ENCODE measurements around the gene TBPL1.
"Not testable (repeated sequence)": the region's sequence is repeated elsewhere in the genome, so short reads cannot be mapped to it uniquely, and the experiment has no call there.

Gene TBPL1

DNA sequence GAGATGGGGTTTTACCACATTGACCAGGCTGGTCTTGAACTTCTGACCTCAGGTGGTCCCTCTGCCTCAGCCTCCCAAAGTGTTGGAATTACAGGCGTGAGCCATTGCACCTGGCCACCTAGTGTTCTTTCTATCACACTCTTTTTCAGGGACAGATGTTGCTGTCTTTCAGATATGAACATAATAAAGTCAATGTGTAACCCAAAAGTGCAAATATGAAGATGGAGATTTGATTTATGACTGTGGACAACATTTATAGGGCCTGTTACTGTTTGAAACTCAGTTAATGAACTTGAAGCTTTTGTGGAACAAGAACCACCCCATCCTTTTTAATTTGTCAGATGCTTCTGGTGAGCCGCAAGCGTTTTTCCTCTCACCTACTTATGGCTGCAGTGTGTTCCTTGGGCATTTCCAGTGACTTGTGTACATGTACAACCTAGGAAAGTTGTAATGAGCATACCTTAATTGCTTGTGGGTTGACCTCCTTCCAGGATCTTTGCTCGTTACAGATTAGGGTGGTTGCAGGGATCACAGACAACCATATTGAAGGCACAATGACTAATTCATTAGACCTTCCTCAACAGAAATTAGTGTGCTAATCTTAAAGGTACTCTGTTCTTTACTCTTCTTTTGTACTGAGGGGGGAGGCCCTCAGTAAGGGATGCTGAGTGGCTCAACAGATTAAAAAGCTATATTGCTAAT, 6.8 kb downstream of the TBPL1 start:
- Histone ChIP-seq H3K4me3 (ENCODE audit: low read depth in 1 of 5, low read length in 5 of 5) (no peak overlapping the region), H3K9ac (ENCODE audit: low read length in 5 of 5) (no peak overlapping the region), H3K36me3 (ENCODE audit: control insufficient read depth in 5 of 5, insufficient read depth in 5 of 5, low read length in 5 of 5) (no peaks in the 10 kb centered on the region), H3K27me3 (ENCODE audit: control insufficient read depth in 5 of 5, insufficient read depth in 4 of 5, low read length in 5 of 5) (no peaks in the 10 kb centered on the region), H3K4me1 (ENCODE audit: control insufficient read depth in 5 of 5, insufficient read depth in 5 of 5, low read length in 5 of 5) (peaks cover 0 to 14% (median 6%) of the 10 kb centered on the region in 5 donors), H3K27ac (ENCODE audit: low read depth, low read length) (no peak overlapping the region), H3K9me3 (ENCODE audit: control insufficient read depth in 5 of 5, low read length in 5 of 5) (no peaks in the 10 kb centered on the region)

DNA sequence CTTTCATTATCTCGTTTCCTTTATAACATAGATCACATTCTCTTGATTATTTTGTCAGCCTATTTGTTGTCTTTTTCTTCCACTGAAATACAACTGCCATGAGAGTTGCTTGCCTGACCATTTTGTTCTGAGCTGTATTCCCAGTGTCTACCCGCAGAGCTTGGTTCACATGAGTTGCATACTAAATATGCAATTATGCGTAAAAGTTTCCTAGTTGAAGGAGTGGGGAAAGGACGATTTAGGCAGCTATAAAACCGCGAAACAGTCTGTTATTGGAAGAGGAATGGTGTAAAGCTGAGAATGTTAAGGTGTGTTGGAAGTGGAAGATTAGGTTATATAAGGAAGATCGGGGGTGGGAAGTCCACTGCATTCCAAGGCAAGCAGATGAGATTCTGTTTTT, 8.8 kb downstream of the TBPL1 start:
- no peaks in the 10 kb centered on the region for H3K9me3 ChIP-seq (ENCODE audit: control insufficient read depth in 5 of 5, low read length in 5 of 5)
- H3K4me3 ChIP-seq (ENCODE audit: low read depth in 1 of 5, low read length in 5 of 5) = no peak overlapping the region
- H3K9ac ChIP-seq (ENCODE audit: low read length in 5 of 5) = no peak overlapping the region
- H3K36me3 ChIP-seq (ENCODE audit: control insufficient read depth in 5 of 5, insufficient read depth in 5 of 5, low read length in 5 of 5) = no peaks in the 10 kb centered on the region
- no peaks in the 10 kb centered on the region for H3K27me3 ChIP-seq (ENCODE audit: control insufficient read depth in 5 of 5, insufficient read depth in 4 of 5, low read length in 5 of 5)
- no peak overlapping the region for H3K27ac ChIP-seq (ENCODE audit: low read depth, low read length)
- peaks cover 0 to 9% (median 6%) of the 10 kb centered on the region in 5 donors for H3K4me1 ChIP-seq (ENCODE audit: control insufficient read depth in 5 of 5, insufficient read depth in 5 of 5, low read length in 5 of 5)

GRCh38 chr6:133964052-133964451, 11.0 kb downstream of the TBPL1 start:
- Histone ChIP-seq H3K9me3 (ENCODE audit: control insufficient read depth in 5 of 5, low read length in 5 of 5) (no peaks in the 10 kb centered on the region), H3K36me3 (ENCODE audit: control insufficient read depth in 5 of 5, insufficient read depth in 5 of 5, low read length in 5 of 5) (no peaks in the 10 kb centered on the region), H3K4me1 (ENCODE audit: control insufficient read depth in 5 of 5, insufficient read depth in 5 of 5, low read length in 5 of 5) (no peaks in the 10 kb centered on the region), H3K9ac (ENCODE audit: low read length in 5 of 5) (no peak overlapping the region), H3K27me3 (ENCODE audit: control insufficient read depth in 5 of 5, insufficient read depth in 4 of 5, low read length in 5 of 5) (no peaks in the 10 kb centered on the region), H3K27ac (ENCODE audit: low read depth, low read length) (no peak overlapping the region), H3K4me3 (ENCODE audit: low read depth in 1 of 5, low read length in 5 of 5) (no peak overlapping the region)

- no peak overlapping the region for H3K4me3 ChIP-seq (ENCODE audit: low read depth in 1 of 5, low read length in 5 of 5)
- H3K27ac ChIP-seq (ENCODE audit: low read depth, low read length) = no peak overlapping the region
- no peaks in the 10 kb centered on the region for H3K36me3 ChIP-seq (ENCODE audit: control insufficient read depth in 5 of 5, insufficient read depth in 5 of 5, low read length in 5 of 5)
- H3K9ac ChIP-seq (ENCODE audit: low read length in 5 of 5) = no peak overlapping the region
- H3K4me1 ChIP-seq (ENCODE audit: control insufficient read depth in 5 of 5, insufficient read depth in 5 of 5, low read length in 5 of 5) = no peaks in the 10 kb centered on the region
- no peaks in the 10 kb centered on the region for H3K27me3 ChIP-seq (ENCODE audit: control insufficient read depth in 5 of 5, insufficient read depth in 4 of 5, low read length in 5 of 5)
- no peaks in the 10 kb centered on the region for H3K9me3 ChIP-seq (ENCODE audit: control insufficient read depth in 5 of 5, low read length in 5 of 5)
Measured at GRCh38 chr6:133964702-133965101, 11.7 kb downstream of the TBPL1 start.

- no peaks in the 10 kb centered on the region for H3K36me3 ChIP-seq (ENCODE audit: control insufficient read depth in 5 of 5, insufficient read depth in 5 of 5, low read length in 5 of 5)
- no peaks in the 10 kb centered on the region for H3K9me3 ChIP-seq (ENCODE audit: control insufficient read depth in 5 of 5, low read length in 5 of 5)
- no peak overlapping the region for H3K9ac ChIP-seq (ENCODE audit: low read length in 5 of 5)
- H3K27me3 ChIP-seq (ENCODE audit: control insufficient read depth in 5 of 5, insufficient read depth in 4 of 5, low read length in 5 of 5) = no peaks in the 10 kb centered on the region
- H3K4me1 ChIP-seq (ENCODE audit: control insufficient read depth in 5 of 5, insufficient read depth in 5 of 5, low read length in 5 of 5) = no peaks in the 10 kb centered on the region
- no peak overlapping the region for H3K4me3 ChIP-seq (ENCODE audit: low read depth in 1 of 5, low read length in 5 of 5)
- H3K27ac ChIP-seq (ENCODE audit: low read depth, low read length) = no peak overlapping the region
Measured at GRCh38 chr6:133965817-133966360, 12.9 kb downstream of the TBPL1 start.

- no peaks in the 10 kb centered on the region for H3K9me3 ChIP-seq (ENCODE audit: control insufficient read depth in 5 of 5, low read length in 5 of 5)
- no peak overlapping the region for H3K27ac ChIP-seq (ENCODE audit: low read depth, low read length)
- H3K9ac ChIP-seq (ENCODE audit: low read length in 5 of 5) = no peak overlapping the region
- no peak overlapping the region for H3K4me3 ChIP-seq (ENCODE audit: low read depth in 1 of 5, low read length in 5 of 5)
- H3K36me3 ChIP-seq (ENCODE audit: control insufficient read depth in 5 of 5, insufficient read depth in 5 of 5, low read length in 5 of 5) = no peaks in the 10 kb centered on the region
- peaks cover 0 to 1% (median 0%) of the 10 kb centered on the region in 5 donors for H3K4me1 ChIP-seq (ENCODE audit: control insufficient read depth in 5 of 5, insufficient read depth in 5 of 5, low read length in 5 of 5)
- no peaks in the 10 kb centered on the region for H3K27me3 ChIP-seq (ENCODE audit: control insufficient read depth in 5 of 5, insufficient read depth in 4 of 5, low read length in 5 of 5)
Measured at GRCh38 chr6:133966654-133967329, 13.8 kb downstream of the TBPL1 start.

DNA sequence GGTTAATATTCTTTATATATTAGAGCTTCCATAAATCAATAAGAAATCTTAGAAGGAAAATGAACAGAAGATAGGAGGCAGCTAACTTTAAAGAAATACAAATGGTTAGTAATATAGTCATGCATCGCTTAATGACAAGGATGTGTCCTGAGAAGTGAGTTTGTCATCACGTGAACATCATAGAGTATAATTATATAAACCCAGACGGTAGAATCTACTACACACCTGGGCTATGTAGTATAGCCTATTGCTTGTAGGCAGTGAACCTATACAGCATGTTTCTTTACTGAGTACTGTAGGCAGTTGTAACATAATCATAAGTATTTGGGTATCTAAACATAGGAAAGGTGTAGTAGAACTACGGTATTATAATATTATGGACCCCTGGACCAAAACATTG, 14.3 kb downstream of the TBPL1 start:
- Histone ChIP-seq H3K27ac (ENCODE audit: low read depth, low read length) (no peak overlapping the region), H3K36me3 (ENCODE audit: control insufficient read depth in 5 of 5, insufficient read depth in 5 of 5, low read length in 5 of 5) (no peaks in the 10 kb centered on the region), H3K9me3 (ENCODE audit: control insufficient read depth in 5 of 5, low read length in 5 of 5) (no peaks in the 10 kb centered on the region), H3K4me1 (ENCODE audit: control insufficient read depth in 5 of 5, insufficient read depth in 5 of 5, low read length in 5 of 5) (peaks cover 0 to 3% (median 0%) of the 10 kb centered on the region in 5 donors), H3K9ac (ENCODE audit: low read length in 5 of 5) (no peak overlapping the region), H3K4me3 (ENCODE audit: low read depth in 1 of 5, low read length in 5 of 5) (no peak overlapping the region), H3K27me3 (ENCODE audit: control insufficient read depth in 5 of 5, insufficient read depth in 4 of 5, low read length in 5 of 5) (no peaks in the 10 kb centered on the region)

DNA sequence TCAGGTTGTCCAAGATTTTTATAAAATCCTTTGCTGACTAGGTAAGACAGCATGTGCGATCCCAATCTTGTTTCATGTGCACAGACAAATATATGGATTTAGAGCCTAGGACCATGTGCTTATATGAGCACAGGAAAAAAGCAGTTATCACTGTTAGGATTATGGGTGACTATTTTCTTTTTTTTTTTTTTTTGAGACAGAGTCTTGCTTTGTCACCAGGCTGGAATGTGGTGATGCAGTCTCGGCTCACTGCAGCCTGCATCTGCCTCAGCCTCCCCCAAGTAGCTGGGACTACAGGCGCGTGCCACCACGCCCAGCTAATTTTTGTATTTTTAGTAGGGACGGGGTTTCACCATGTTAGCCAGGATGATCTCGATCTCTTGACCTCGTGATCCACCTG, 14.8 kb downstream of the TBPL1 start:
- not testable (repeated sequence) for H3K27ac ChIP-seq (ENCODE audit: low read depth, low read length); H3K9ac ChIP-seq (ENCODE audit: low read length in 5 of 5); H3K9me3 ChIP-seq (ENCODE audit: control insufficient read depth in 5 of 5, low read length in 5 of 5); H3K4me3 ChIP-seq (ENCODE audit: low read depth in 1 of 5, low read length in 5 of 5); H3K36me3 ChIP-seq (ENCODE audit: control insufficient read depth in 5 of 5, insufficient read depth in 5 of 5, low read length in 5 of 5); H3K4me1 ChIP-seq (ENCODE audit: control insufficient read depth in 5 of 5, insufficient read depth in 5 of 5, low read length in 5 of 5); H3K27me3 ChIP-seq (ENCODE audit: control insufficient read depth in 5 of 5, insufficient read depth in 4 of 5, low read length in 5 of 5)

DNA sequence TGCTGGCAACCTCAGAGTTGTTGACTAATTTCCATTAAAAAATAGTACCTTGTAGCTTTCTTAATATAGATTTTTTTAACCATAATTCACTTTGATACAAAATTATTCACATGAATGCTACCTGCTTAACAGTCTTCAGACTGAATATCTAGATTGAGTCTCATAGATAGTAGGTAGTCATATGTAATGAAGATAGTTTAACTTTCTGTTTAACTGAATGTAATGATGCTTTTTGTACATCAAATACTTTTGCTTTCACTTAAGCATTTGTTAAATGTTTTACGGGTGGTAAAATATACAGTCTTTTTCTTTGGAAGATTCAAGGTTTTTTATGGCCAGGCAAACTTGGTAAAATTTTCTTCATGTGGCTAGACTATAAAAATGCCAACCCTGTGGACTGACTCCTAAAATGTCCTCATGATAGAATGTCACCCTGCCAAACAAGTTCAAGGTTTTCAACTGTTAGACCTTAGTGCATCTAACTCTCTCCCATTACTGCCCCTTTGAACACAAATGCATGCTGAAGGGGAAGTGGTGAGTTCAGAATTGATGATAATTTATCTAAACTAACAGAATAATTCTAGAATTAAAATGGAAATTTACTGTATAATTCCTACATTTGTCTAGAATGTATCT, 16.4 kb downstream of the TBPL1 start:
- Histone ChIP-seq H3K9ac (ENCODE audit: low read length in 5 of 5) (peak overlapping the region in 1 of 5 donors; percentile 30), H3K4me1 (ENCODE audit: control insufficient read depth in 5 of 5, insufficient read depth in 5 of 5, low read length in 5 of 5) (peaks cover 0 to 3% (median 0%) of the 10 kb centered on the region in 5 donors), H3K27me3 (ENCODE audit: control insufficient read depth in 5 of 5, insufficient read depth in 4 of 5, low read length in 5 of 5) (no peaks in the 10 kb centered on the region), H3K4me3 (ENCODE audit: low read depth in 1 of 5, low read length in 5 of 5) (no peak overlapping the region), H3K36me3 (ENCODE audit: control insufficient read depth in 5 of 5, insufficient read depth in 5 of 5, low read length in 5 of 5) (no peaks in the 10 kb centered on the region), H3K9me3 (ENCODE audit: control insufficient read depth in 5 of 5, low read length in 5 of 5) (no peaks in the 10 kb centered on the region), H3K27ac (ENCODE audit: low read depth, low read length) (no peak overlapping the region)

GRCh38 chr6:133969921-133970295, 16.9 kb downstream of the TBPL1 start:
- Histone ChIP-seq H3K9ac (ENCODE audit: low read length in 5 of 5) (peak overlapping the region in 1 of 5 donors; percentile 30), H3K36me3 (ENCODE audit: control insufficient read depth in 5 of 5, insufficient read depth in 5 of 5, low read length in 5 of 5) (no peaks in the 10 kb centered on the region), H3K27me3 (ENCODE audit: control insufficient read depth in 5 of 5, insufficient read depth in 4 of 5, low read length in 5 of 5) (no peaks in the 10 kb centered on the region), H3K4me1 (ENCODE audit: control insufficient read depth in 5 of 5, insufficient read depth in 5 of 5, low read length in 5 of 5) (peaks cover 0 to 3% (median 0%) of the 10 kb centered on the region in 5 donors), H3K27ac (ENCODE audit: low read depth, low read length) (no peak overlapping the region), H3K9me3 (ENCODE audit: control insufficient read depth in 5 of 5, low read length in 5 of 5) (no peaks in the 10 kb centered on the region), H3K4me3 (ENCODE audit: low read depth in 1 of 5, low read length in 5 of 5) (no peak overlapping the region)

Measured in subcutaneous abdominal adipose tissue (tissue), 5 donors.